Measurements from ENCODE around the gene ANKRD39. TPM values are rescaled to one million over a fixed set of nuclear protein-coding genes. Genes with fewer than 3 reads are reported as not detected.
A peak's percentile ranks its signal among the peaks of the same experiment; 100 is the strongest.

ANKRD39 gene
- total RNA-seq, 1 experiment from 2014 or later: 24.4 TPM

DNA sequence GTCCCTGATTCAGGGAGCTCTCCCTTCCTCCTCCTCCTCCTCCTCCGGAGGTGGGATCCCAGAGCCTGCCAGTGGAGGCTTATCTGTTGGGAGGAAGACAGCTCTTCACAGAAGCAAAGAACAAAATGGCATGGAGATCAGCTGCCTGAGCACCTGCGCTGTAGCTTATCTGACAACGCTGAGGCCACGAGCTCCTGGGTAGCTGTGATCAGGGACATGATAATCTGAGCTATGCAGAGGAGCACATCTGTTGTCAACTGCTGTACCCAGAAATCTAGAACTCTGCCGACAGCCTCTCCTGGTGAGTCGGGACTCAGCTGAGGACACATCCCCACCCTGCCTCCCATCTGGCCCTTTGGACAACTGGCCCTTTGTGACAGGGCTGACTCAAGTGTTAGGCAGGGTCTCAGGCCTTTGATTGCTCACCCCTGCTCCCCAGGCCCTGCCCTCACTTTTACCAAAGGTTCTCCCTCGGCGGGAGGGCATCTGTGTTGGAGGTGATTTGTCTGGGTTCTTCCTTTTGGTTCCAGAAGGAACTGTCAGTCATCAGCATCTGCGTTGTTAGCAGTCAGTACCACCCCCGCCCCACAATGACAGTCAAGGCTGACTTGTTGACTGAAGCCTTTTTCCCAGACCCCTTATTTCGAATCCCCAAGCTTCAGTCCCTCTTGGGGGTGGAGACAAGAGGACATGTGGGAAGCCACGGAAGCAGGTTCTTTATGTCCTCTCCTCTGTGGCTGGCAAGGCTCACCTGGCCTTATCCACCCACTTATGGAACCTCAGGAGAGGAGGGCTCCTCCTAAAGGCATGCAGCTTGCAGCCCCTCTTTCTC, 47.6 kb downstream of the ANKRD39 start:
- TF ChIP-seq, protein P1, sequence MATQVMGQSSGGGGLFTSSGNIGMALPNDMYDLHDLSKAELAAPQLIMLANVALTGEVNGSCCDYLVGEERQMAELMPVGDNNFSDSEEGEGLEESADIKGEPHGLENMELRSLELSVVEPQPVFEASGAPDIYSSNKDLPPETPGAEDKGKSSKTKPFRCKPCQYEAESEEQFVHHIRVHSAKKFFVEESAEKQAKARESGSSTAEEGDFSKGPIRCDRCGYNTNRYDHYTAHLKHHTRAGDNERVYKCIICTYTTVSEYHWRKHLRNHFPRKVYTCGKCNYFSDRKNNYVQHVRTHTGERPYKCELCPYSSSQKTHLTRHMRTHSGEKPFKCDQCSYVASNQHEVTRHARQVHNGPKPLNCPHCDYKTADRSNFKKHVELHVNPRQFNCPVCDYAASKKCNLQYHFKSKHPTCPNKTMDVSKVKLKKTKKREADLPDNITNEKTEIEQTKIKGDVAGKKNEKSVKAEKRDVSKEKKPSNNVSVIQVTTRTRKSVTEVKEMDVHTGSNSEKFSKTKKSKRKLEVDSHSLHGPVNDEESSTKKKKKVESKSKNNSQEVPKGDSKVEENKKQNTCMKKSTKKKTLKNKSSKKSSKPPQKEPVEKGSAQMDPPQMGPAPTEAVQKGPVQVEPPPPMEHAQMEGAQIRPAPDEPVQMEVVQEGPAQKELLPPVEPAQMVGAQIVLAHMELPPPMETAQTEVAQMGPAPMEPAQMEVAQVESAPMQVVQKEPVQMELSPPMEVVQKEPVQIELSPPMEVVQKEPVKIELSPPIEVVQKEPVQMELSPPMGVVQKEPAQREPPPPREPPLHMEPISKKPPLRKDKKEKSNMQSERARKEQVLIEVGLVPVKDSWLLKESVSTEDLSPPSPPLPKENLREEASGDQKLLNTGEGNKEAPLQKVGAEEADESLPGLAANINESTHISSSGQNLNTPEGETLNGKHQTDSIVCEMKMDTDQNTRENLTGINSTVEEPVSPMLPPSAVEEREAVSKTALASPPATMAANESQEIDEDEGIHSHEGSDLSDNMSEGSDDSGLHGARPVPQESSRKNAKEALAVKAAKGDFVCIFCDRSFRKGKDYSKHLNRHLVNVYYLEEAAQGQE (IDR thresholded peaks at IDR 0.05; ENCODE audit: insufficient read depth in 1 of 2, low read depth in 2 of 2, low read length in 1 of 2): no peak
- TF ChIP-seq SIN3A (IDR thresholded peaks at IDR 0.05; ENCODE audit: borderline replicate concordance, insufficient read depth, low read depth, low read length): no peak
- no peak for TF ChIP-seq POLR2AphosphoS5 (IDR thresholded peaks at IDR 0.05; ENCODE audit: low read depth, low read length)
- TF ChIP-seq, protein P2, sequence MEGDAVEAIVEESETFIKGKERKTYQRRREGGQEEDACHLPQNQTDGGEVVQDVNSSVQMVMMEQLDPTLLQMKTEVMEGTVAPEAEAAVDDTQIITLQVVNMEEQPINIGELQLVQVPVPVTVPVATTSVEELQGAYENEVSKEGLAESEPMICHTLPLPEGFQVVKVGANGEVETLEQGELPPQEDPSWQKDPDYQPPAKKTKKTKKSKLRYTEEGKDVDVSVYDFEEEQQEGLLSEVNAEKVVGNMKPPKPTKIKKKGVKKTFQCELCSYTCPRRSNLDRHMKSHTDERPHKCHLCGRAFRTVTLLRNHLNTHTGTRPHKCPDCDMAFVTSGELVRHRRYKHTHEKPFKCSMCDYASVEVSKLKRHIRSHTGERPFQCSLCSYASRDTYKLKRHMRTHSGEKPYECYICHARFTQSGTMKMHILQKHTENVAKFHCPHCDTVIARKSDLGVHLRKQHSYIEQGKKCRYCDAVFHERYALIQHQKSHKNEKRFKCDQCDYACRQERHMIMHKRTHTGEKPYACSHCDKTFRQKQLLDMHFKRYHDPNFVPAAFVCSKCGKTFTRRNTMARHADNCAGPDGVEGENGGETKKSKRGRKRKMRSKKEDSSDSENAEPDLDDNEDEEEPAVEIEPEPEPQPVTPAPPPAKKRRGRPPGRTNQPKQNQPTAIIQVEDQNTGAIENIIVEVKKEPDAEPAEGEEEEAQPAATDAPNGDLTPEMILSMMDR (IDR thresholded peaks at IDR 0.05): no peak
- TF ChIP-seq TCF7L2 (IDR thresholded peaks at IDR 0.05; ENCODE audit: low read depth, low read length): no peak
- no peaks in the 10 kb centered on the region for H3K4me1 ChIP-seq (ENCODE audit: control insufficient read depth, insufficient read depth, low read length)
- intact Hi-C loops (cut with micrococcal nuclease; ENCODE audit: unreplicated experiment): no loop called here
- H3K4me3 ChIP-seq (ENCODE audit: low read depth in 2 of 2, low read length in 2 of 2): no peak overlapping the region
- ATAC-seq (no peak), DNase-seq (ENCODE audit: low read depth, low spot score) (no peak)
- H3K27ac ChIP-seq (ENCODE audit: low read length): no peak overlapping the region
- TSS peak; percentile 71 for BruUV-seq (replicated peaks)
- in situ Hi-C loops (cut with HindIII; ENCODE audit: low pct_unique_long_range_greater_than_20kb, low sequenced_read_pairs): no loop called here
- no peaks in the 10 kb centered on the region for H3K36me3 ChIP-seq (ENCODE audit: control insufficient read depth, insufficient read depth, low read length)
- CTCF ChIA-PET: no interaction called here
- no peaks in the 10 kb centered on the region for H3K9me3 ChIP-seq (ENCODE audit: control insufficient read depth, insufficient read depth, low read depth, low read length)
- POLR2A ChIA-PET: no interaction called here
- no peaks in the 10 kb centered on the region for H3K27me3 ChIP-seq (ENCODE audit: control insufficient read depth, insufficient read depth, low read length)

DNA sequence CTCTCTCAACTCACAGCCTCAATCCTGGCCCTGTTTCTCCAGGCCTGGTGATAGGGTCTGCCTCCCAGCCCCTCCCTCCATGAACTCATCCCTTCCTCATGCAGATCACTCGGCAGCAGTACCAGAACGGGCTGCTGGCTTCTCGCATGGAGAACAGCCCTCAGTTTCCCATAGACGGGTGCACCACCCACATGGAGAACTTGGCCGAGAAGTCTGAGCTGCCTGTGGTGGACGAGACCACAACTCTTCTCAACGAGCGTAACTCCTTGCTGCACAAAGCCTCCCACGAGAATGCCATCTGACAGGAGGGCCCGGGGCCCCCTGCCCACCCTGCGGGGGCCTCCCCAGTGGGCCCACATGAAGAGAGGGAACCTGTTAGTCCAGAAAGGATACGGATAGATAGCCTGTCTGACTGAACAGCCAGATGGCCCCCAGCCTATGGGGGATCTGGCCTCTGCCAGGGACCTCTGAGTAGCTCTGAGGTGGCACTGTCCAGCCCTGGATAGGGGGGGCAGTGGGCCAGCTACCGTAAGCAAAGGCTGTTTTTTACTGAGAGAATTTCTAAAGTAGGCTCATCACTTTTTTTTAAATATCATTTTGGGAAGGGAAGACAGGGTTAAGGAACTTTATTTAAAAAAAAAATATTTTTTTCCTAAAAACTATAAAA, 48.5 kb downstream of the ANKRD39 start:
- CTCF ChIA-PET: no interaction called here

More for the DNA sequence above, 48.5 kb downstream of the ANKRD39 start:
- in situ Hi-C loops (cut with HindIII; ENCODE audit: low pct_unique_long_range_greater_than_20kb, low sequenced_read_pairs): no loop called here
- DNase-seq (ENCODE audit: low read depth, low spot score): no peak
- H3K36me3 ChIP-seq (ENCODE audit: control insufficient read depth, insufficient read depth, low read length): no peaks in the 10 kb centered on the region
- H3K4me3 ChIP-seq (ENCODE audit: low read depth in 2 of 2, low read length in 2 of 2): no peak overlapping the region
- intact Hi-C loops (cut with micrococcal nuclease; ENCODE audit: unreplicated experiment): no loop called here
- TF ChIP-seq, protein P2 (IDR thresholded peaks at IDR 0.05): no peak
- TF ChIP-seq SIN3A (IDR thresholded peaks at IDR 0.05; ENCODE audit: borderline replicate concordance, insufficient read depth, low read depth, low read length): no peak
- TF ChIP-seq TCF7L2 (IDR thresholded peaks at IDR 0.05; ENCODE audit: low read depth, low read length): no peak
- TF ChIP-seq, protein P1 (IDR thresholded peaks at IDR 0.05; ENCODE audit: insufficient read depth in 1 of 2, low read depth in 2 of 2, low read length in 1 of 2): no peak
- no peak for TF ChIP-seq POLR2AphosphoS5 (IDR thresholded peaks at IDR 0.05; ENCODE audit: low read depth, low read length)
- no TSS peak for BruUV-seq (replicated peaks)
- POLR2A ChIA-PET: no interaction called here
- no peak for ATAC-seq
- no peaks in the 10 kb centered on the region for H3K9me3 ChIP-seq (ENCODE audit: control insufficient read depth, insufficient read depth, low read depth, low read length)
- no peaks in the 10 kb centered on the region for H3K27me3 ChIP-seq (ENCODE audit: control insufficient read depth, insufficient read depth, low read length)
- no peak overlapping the region for H3K27ac ChIP-seq (ENCODE audit: low read length)
- H3K4me1 ChIP-seq (ENCODE audit: control insufficient read depth, insufficient read depth, low read length): no peaks in the 10 kb centered on the region
